Mesendoderm (in vitro differentiated cells): ENCODE results near the gene ALDH1A3.

Source experiments
- DNase-seq: peaks from one replicate; pipeline ENCODE4 v3.0.0; 2013
- H2AK5ac ChIP-seq: 2 replicates; pipeline ENCODE4 v1.6.1; 2013; ENCODE audit warnings: low read length, inconsistent platforms
- H2BK120ac ChIP-seq: 2 replicates; pipeline ENCODE4 v1.6.1; 2013; ENCODE audit warnings: low read depth, mild to moderate bottlenecking, low read length, moderate library complexity, mixed read lengths
- H2BK15ac ChIP-seq: replicated peaks from 2 replicates; pipeline ENCODE4 v1.6.1; 2013; ENCODE audit warnings: low read depth, mild to moderate bottlenecking, moderate library complexity
- H2BK5ac ChIP-seq: 2 replicates; pipeline ENCODE4 v1.6.1; 2013; ENCODE audit warnings: low read length, inconsistent platforms
- H3K18ac ChIP-seq: 2 replicates; pipeline ENCODE4 v1.6.1; 2013; ENCODE audit warnings: mild to moderate bottlenecking, low read length, mixed read lengths
- H3K23ac ChIP-seq: one replicate; pipeline ENCODE4 v1.6.1; 2013; ENCODE audit warnings: low read length
- H3K27ac ChIP-seq: 2 replicates; pipeline ENCODE4 v1.5.1; 2013; ENCODE audit warnings: low read depth, mild to moderate bottlenecking, inconsistent platforms, low read length, moderate library complexity
- H3K27me3 ChIP-seq: 2 replicates; pipeline ENCODE4 v1.6.1; 2013; ENCODE audit warnings: low read length, control low read depth, mild to moderate bottlenecking, inconsistent platforms; ENCODE audit not compliant: insufficient read depth, poor library complexity
- H3K36me3 ChIP-seq: 2 replicates; pipeline ENCODE4 v1.6.1; 2013; ENCODE audit warnings: low read length, inconsistent platforms; ENCODE audit not compliant: control insufficient read depth, insufficient read depth
- H3K4ac ChIP-seq: one replicate; pipeline ENCODE4 v1.6.1; 2013; ENCODE audit warnings: low read depth, mild to moderate bottlenecking, low read length, moderate library complexity
- H3K4me1 ChIP-seq: 2 replicates; pipeline ENCODE4 v1.6.1; 2013; ENCODE audit warnings: low read depth, low read length, inconsistent platforms; ENCODE audit not compliant: control insufficient read depth
- H3K4me2 ChIP-seq: 2 replicates; pipeline ENCODE4 v1.6.1; 2013; ENCODE audit warnings: low read length
- H3K4me3 ChIP-seq: 2 replicates; pipeline ENCODE4 v1.5.1; 2013; ENCODE audit warnings: mild to moderate bottlenecking, low read length
- H3K56ac ChIP-seq: one replicate; pipeline ENCODE4 v1.6.1; 2013; ENCODE audit warnings: low read length
- H3K79me1 ChIP-seq: 2 replicates; pipeline ENCODE4 v1.6.1; 2013; ENCODE audit warnings: low read length, inconsistent platforms
- H3K79me2 ChIP-seq: 2 replicates; pipeline ENCODE4 v1.6.1; 2013; ENCODE audit warnings: mild to moderate bottlenecking, low read length; ENCODE audit not compliant: control insufficient read depth, insufficient read depth
- H3K9ac ChIP-seq: 2 replicates; pipeline ENCODE4 v1.6.1; 2013; ENCODE audit warnings: low read length, inconsistent platforms
- H4K5ac ChIP-seq: one replicate; pipeline ENCODE4 v1.6.1; 2013; ENCODE audit warnings: low read length
- H4K8ac ChIP-seq: one replicate; pipeline ENCODE4 v1.6.1; 2013; ENCODE audit warnings: low read depth, mild to moderate bottlenecking, control low read depth, low read length, moderate library complexity
- WGBS: extraction: QIAGEN DNeasy Blood & Tissue Kit; methylation state at CpG from one replicate; pipeline ENCODE4 v1.1.7; 2013; ENCODE audit warnings: low lambda C conversion rate, missing lambda C conversion rate; ENCODE audit not compliant: insufficient coverage; ENCODE audit errors: extremely low coverage; 5-methylcytosine and 5-hydroxymethylcytosine counted together

Gene ALDH1A3

DNA sequence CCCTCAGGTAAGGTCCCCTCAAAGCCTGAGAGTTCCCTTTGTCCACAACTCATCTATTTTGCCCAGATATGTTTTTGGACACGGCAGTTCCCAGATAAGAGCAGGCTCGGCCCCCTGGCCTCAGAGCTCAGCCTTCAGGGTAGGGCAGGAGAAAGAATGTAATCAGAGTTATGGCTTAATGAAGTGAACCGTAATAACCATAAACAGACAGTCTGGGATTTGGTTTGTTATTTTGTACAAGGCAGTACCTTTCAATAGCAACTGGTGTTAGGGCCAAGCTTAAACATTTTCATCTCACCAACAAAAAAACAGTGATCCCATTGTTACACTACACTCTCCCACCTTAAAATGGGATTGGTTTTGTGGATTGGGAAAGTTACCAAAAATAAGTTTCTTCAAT lies 12.2 kb upstream of the ALDH1A3 start:
- Histone ChIP-seq H3K4me1 (no peaks in the 10 kb centered on the region), H3K4ac (no peak overlapping the region), H3K23ac (no peak overlapping the region), H2AK5ac (no peak overlapping the region), H3K79me2 (no peaks in the 10 kb centered on the region), H3K79me1 (no peaks in the 10 kb centered on the region), H3K9ac (no peak overlapping the region), H4K5ac (no peak overlapping the region), H3K36me3 (no peaks in the 10 kb centered on the region), H2BK15ac (no peak overlapping the region), H4K8ac (no peak overlapping the region), H2BK120ac (no peak overlapping the region), H3K56ac (no peak overlapping the region), H2BK5ac (no peak overlapping the region), H3K27me3 (no peaks in the 10 kb centered on the region), H3K4me2 (no peak overlapping the region), H3K18ac (no peak overlapping the region), H3K4me3 (no peak overlapping the region), H3K27ac (no peak overlapping the region)
- WGBS, result no CpG with 5 or more reads among the region's 3 CpGs
- DNase-seq, result no peak

- Histone ChIP-seq H3K79me2 (no peaks in the 10 kb centered on the region), H3K27me3 (no peaks in the 10 kb centered on the region), H3K4me1 (no peaks in the 10 kb centered on the region), H4K5ac (no peak overlapping the region), H3K4ac (no peak overlapping the region), H3K23ac (no peak overlapping the region), H3K36me3 (no peaks in the 10 kb centered on the region), H3K4me3 (no peak overlapping the region), H3K27ac (no peak overlapping the region), H3K56ac (no peak overlapping the region), H2AK5ac (no peak overlapping the region), H3K79me1 (no peaks in the 10 kb centered on the region), H4K8ac (no peak overlapping the region), H2BK120ac (no peak overlapping the region), H3K4me2 (no peak overlapping the region), H2BK15ac (no peak overlapping the region), H3K18ac (no peak overlapping the region), H2BK5ac (no peak overlapping the region), H3K9ac (no peak overlapping the region)
- WGBS, result no CpG with 5 or more reads among the region's 13 CpGs
- peak; percentile 52 for DNase-seq
Measured at GRCh38 chr15:100869151-100869999, 10.3 kb upstream of the ALDH1A3 start.

DNA sequence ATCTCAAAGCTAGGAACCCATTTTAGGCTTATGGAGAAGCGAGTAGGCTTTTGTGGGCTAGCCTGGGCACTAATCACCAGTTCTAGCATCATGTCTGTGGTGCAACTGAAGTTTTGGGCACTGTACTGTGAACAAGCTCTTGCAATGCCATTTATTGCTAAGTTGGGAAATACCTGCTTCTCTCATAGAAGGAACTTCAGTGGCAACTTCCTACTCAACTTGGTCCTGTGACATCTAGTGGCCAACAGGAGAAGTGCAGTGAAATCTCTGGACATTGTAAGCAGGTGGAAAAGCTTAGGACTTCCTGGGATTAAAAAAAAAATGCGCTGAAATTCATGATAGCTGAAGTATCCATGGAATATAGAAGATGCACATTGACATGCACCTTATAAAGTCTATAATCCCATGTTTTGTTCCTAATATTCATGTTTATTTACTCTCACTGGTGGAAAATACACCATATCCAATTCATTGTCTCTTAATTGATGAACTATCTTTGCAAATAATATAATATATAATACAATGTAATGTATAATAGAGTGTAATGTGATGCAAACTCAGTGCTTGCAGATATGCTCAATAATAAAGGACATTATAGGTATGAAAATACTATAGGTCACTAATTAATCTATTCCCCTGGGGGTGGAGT lies 6.5 kb upstream of the ALDH1A3 start:
- no peak overlapping the region for H2BK120ac ChIP-seq
- no peaks in the 10 kb centered on the region for H3K4me1 ChIP-seq
- peak; percentile 82 for DNase-seq
- no peak overlapping the region for H4K5ac ChIP-seq
- no peaks in the 10 kb centered on the region for H3K79me2 ChIP-seq
- no peak overlapping the region for H3K4ac ChIP-seq
- no peak overlapping the region for H3K18ac ChIP-seq
- H2AK5ac ChIP-seq, result no peak overlapping the region
- WGBS, result no CpG with 5 or more reads among the region's 2 CpGs
- H3K4me3 ChIP-seq, result no peak overlapping the region
- no peak overlapping the region for H3K23ac ChIP-seq
- H3K27me3 ChIP-seq, result no peaks in the 10 kb centered on the region
- no peak overlapping the region for H3K9ac ChIP-seq
- H3K79me1 ChIP-seq, result no peaks in the 10 kb centered on the region
- H3K27ac ChIP-seq, result no peak overlapping the region
- H2BK15ac ChIP-seq, result no peak overlapping the region
- no peak overlapping the region for H2BK5ac ChIP-seq
- no peaks in the 10 kb centered on the region for H3K36me3 ChIP-seq
- no peak overlapping the region for H3K56ac ChIP-seq
- no peak overlapping the region for H3K4me2 ChIP-seq
- H4K8ac ChIP-seq, result no peak overlapping the region

GRCh38 chr15:100875495-100875894 lies 4.1 kb upstream of the ALDH1A3 start:
- no peaks in the 10 kb centered on the region for H3K79me1 ChIP-seq
- no peaks in the 10 kb centered on the region for H3K36me3 ChIP-seq
- no peaks in the 10 kb centered on the region for H3K79me2 ChIP-seq
- no peak overlapping the region for H3K4me3 ChIP-seq
- no peak overlapping the region for H3K9ac ChIP-seq
- H4K5ac ChIP-seq, result no peak overlapping the region
- H2BK5ac ChIP-seq, result no peak overlapping the region
- peaks cover 6% of the 10 kb centered on the region for H3K27me3 ChIP-seq
- no peaks in the 10 kb centered on the region for H3K4me1 ChIP-seq
- H3K56ac ChIP-seq, result no peak overlapping the region
- no peak overlapping the region for H3K4ac ChIP-seq
- WGBS, result no CpG with 5 or more reads among the region's 2 CpGs
- H2BK120ac ChIP-seq, result no peak overlapping the region
- H3K18ac ChIP-seq, result no peak overlapping the region
- no peak overlapping the region for H2BK15ac ChIP-seq
- H4K8ac ChIP-seq, result no peak overlapping the region
- DNase-seq, result no peak
- H2AK5ac ChIP-seq, result no peak overlapping the region
- H3K4me2 ChIP-seq, result no peak overlapping the region
- H3K23ac ChIP-seq, result no peak overlapping the region
- H3K27ac ChIP-seq, result no peak overlapping the region

GRCh38 chr15:100875976-100876375 lies 3.7 kb upstream of the ALDH1A3 start:
- no peak overlapping the region for H3K18ac ChIP-seq
- DNase-seq, result no peak
- no peak overlapping the region for H3K9ac ChIP-seq
- H2BK120ac ChIP-seq, result no peak overlapping the region
- H3K36me3 ChIP-seq, result no peaks in the 10 kb centered on the region
- WGBS, result no CpG with 5 or more reads among the region's 7 CpGs
- H2BK5ac ChIP-seq, result no peak overlapping the region
- no peak overlapping the region for H3K4ac ChIP-seq
- no peaks in the 10 kb centered on the region for H3K4me1 ChIP-seq
- H2AK5ac ChIP-seq, result no peak overlapping the region
- H3K4me3 ChIP-seq, result no peak overlapping the region
- no peak overlapping the region for H2BK15ac ChIP-seq
- no peak overlapping the region for H3K23ac ChIP-seq
- H4K8ac ChIP-seq, result no peak overlapping the region
- H3K79me1 ChIP-seq, result no peaks in the 10 kb centered on the region
- H3K27ac ChIP-seq, result no peak overlapping the region
- H4K5ac ChIP-seq, result no peak overlapping the region
- no peaks in the 10 kb centered on the region for H3K79me2 ChIP-seq
- no peak overlapping the region for H3K56ac ChIP-seq
- no peak overlapping the region for H3K4me2 ChIP-seq
- peaks cover 11% of the 10 kb centered on the region for H3K27me3 ChIP-seq
